ENCODE measurements around the gene LILRB5. TPM values are rescaled to one million over a fixed set of nuclear protein-coding genes. Genes with fewer than 3 reads are reported as not detected.

The LILRB5 gene
- total and polyA plus RNA-seq, 2 donors from 2014 or later, result 1.1 to 5.9 TPM

- H3K36me3 ChIP-seq (ENCODE audit: control insufficient read depth in 2 of 3, insufficient read depth in 3 of 3, low read length in 3 of 3), result no peaks in the 10 kb centered on the region
- H3K9ac ChIP-seq (ENCODE audit: low read length in 3 of 3), result no peak overlapping the region
- H3K4me3 ChIP-seq (ENCODE audit: low read length in 3 of 3), result no peak overlapping the region
- no peak for DNase-seq
- TF ChIP-seq CTCF (IDR thresholded peaks at IDR 0.05; ENCODE audit: borderline replicate concordance, extremely low read depth, insufficient read depth), result no peak
- no peaks in the 10 kb centered on the region for H3K9me3 ChIP-seq (ENCODE audit: control insufficient read depth in 2 of 3, insufficient read depth in 1 of 3, low read length in 3 of 3)
- H3K27me3 ChIP-seq (ENCODE audit: control insufficient read depth, insufficient read depth, low read length), result no peaks in the 10 kb centered on the region
- intact Hi-C loops (cut with DNase I), result no loop called here
- FAIRE-seq, result no peak
- no peak overlapping the region for H3K27ac ChIP-seq (ENCODE audit: low read depth in 2 of 2, low read length in 2 of 2)
- H3K4me1 ChIP-seq (ENCODE audit: control insufficient read depth in 2 of 3, insufficient read depth in 2 of 3, low read depth in 1 of 3, low read length in 3 of 3), result no peaks in the 10 kb centered on the region
Measured at GRCh38 chr19:54253331-54254194, 3.5 kb downstream of the LILRB5 start.

GRCh38 chr19:54252845-54253244 lies 4.2 kb downstream of the LILRB5 start:
- FAIRE-seq, result no peak

GRCh38 chr19:54252243-54252642 lies 4.8 kb downstream of the LILRB5 start:
- H3K27me3 ChIP-seq (ENCODE audit: control insufficient read depth, insufficient read depth, low read length), result no peaks in the 10 kb centered on the region
- no peak overlapping the region for H3K4me3 ChIP-seq (ENCODE audit: low read length in 3 of 3)
- intact Hi-C loops (cut with DNase I), result no loop called here
- FAIRE-seq (no peak), DNase-seq (no peak)
- H3K36me3 ChIP-seq (ENCODE audit: control insufficient read depth in 2 of 3, insufficient read depth in 3 of 3, low read length in 3 of 3), result no peaks in the 10 kb centered on the region
- H3K4me1 ChIP-seq (ENCODE audit: control insufficient read depth in 2 of 3, insufficient read depth in 2 of 3, low read depth in 1 of 3, low read length in 3 of 3), result no peaks in the 10 kb centered on the region
- no peak for TF ChIP-seq CTCF (IDR thresholded peaks at IDR 0.05; ENCODE audit: borderline replicate concordance, extremely low read depth, insufficient read depth)
- H3K9ac ChIP-seq (ENCODE audit: low read length in 3 of 3), result no peak overlapping the region
- H3K9me3 ChIP-seq (ENCODE audit: control insufficient read depth in 2 of 3, insufficient read depth in 1 of 3, low read length in 3 of 3), result no peaks in the 10 kb centered on the region
- H3K27ac ChIP-seq (ENCODE audit: low read depth in 2 of 2, low read length in 2 of 2), result no peak overlapping the region

More at GRCh38 chr19:54252845-54253244, 4.2 kb downstream of the LILRB5 start:
- Histone ChIP-seq H3K9ac (ENCODE audit: low read length in 3 of 3) (no peak overlapping the region), H3K4me3 (ENCODE audit: low read length in 3 of 3) (no peak overlapping the region), H3K27me3 (ENCODE audit: control insufficient read depth, insufficient read depth, low read length) (no peaks in the 10 kb centered on the region), H3K4me1 (ENCODE audit: control insufficient read depth in 2 of 3, insufficient read depth in 2 of 3, low read depth in 1 of 3, low read length in 3 of 3) (no peaks in the 10 kb centered on the region), H3K9me3 (ENCODE audit: control insufficient read depth in 2 of 3, insufficient read depth in 1 of 3, low read length in 3 of 3) (no peaks in the 10 kb centered on the region), H3K36me3 (ENCODE audit: control insufficient read depth in 2 of 3, insufficient read depth in 3 of 3, low read length in 3 of 3) (no peaks in the 10 kb centered on the region), H3K27ac (ENCODE audit: low read depth in 2 of 2, low read length in 2 of 2) (no peak overlapping the region)
- TF ChIP-seq CTCF (IDR thresholded peaks at IDR 0.05; ENCODE audit: borderline replicate concordance, extremely low read depth, insufficient read depth), result no peak
- DNase-seq, result no peak
- intact Hi-C loops (cut with DNase I), result no loop called here

Data from kidney (tissue), 14 donors.